Osteocyte (in vitro differentiated cells): ENCODE results near the gene JAZF1. TPM values are rescaled to one million over a fixed set of nuclear protein-coding genes. Genes with fewer than 3 reads are reported as not detected.

Source experiments
- DNase-seq: peaks from one replicate; pipeline ENCODE4 v3.0.0; 2021; ENCODE audit warnings: mixed read lengths; ENCODE audit not compliant: unreplicated experiment; ENCODE audit errors: extremely low spot score
- H3K27ac Mint-ChIP-seq: one replicate; pipeline ENCODE4 v1.8.0; 2021; ENCODE audit warnings: mild to moderate bottlenecking, mixed read lengths; ENCODE audit not compliant: unreplicated experiment
- H3K27me3 Mint-ChIP-seq: one replicate; pipeline ENCODE4 v1.8.0; 2021; ENCODE audit warnings: mixed read lengths; ENCODE audit not compliant: unreplicated experiment
- H3K36me3 Mint-ChIP-seq: one replicate; pipeline ENCODE4 v1.8.0; 2021; ENCODE audit warnings: mixed read lengths; ENCODE audit not compliant: unreplicated experiment
- H3K4me1 Mint-ChIP-seq: one replicate; pipeline ENCODE4 v1.8.0; 2021; ENCODE audit warnings: mixed read lengths; ENCODE audit not compliant: unreplicated experiment
- H3K4me3 Mint-ChIP-seq: one replicate; pipeline ENCODE4 v1.8.0; 2021; ENCODE audit warnings: mild to moderate bottlenecking, moderate library complexity, mixed read lengths; ENCODE audit not compliant: unreplicated experiment
- H3K9me3 Mint-ChIP-seq: one replicate; pipeline ENCODE4 v1.8.0; 2021; ENCODE audit warnings: mixed read lengths; ENCODE audit not compliant: unreplicated experiment
- CTCF ChIP-seq: fragments of 200-600 bp; sonication (generic); IDR thresholded peaks from 2 replicates; pipeline ENCODE4 v1.5.0; 2021; ENCODE audit warnings: antibody characterized with exemption, mild to moderate bottlenecking, moderate library complexity
- total RNA-seq: library from RNA; stranded (reverse); gene quantifications from 2 replicates; pipeline ENCODE4 v1.2.1, GENCODE V29; 2021

JAZF1 gene
- total RNA-seq, 1 donor from 2014 or later, result 19.8 TPM

GRCh38 chr7:28202222-28202621 is 21.6 kb upstream of the JAZF1 start:
- no peak for TF ChIP-seq CTCF
- H3K36me3 Mint-ChIP-seq, result no peaks in the 10 kb centered on the region
- H3K27me3 Mint-ChIP-seq, result peaks cover 10% of the 10 kb centered on the region
- H3K27ac Mint-ChIP-seq, result no peak overlapping the region
- no peaks in the 10 kb centered on the region for H3K9me3 Mint-ChIP-seq
- no peak for DNase-seq
- H3K4me3 Mint-ChIP-seq, result no peak overlapping the region
- H3K4me1 Mint-ChIP-seq, result peaks cover 6% of the 10 kb centered on the region

GRCh38 chr7:28201131-28201530 is 20.5 kb upstream of the JAZF1 start:
- H3K27ac Mint-ChIP-seq, result no peak overlapping the region
- no peak overlapping the region for H3K4me3 Mint-ChIP-seq
- no peaks in the 10 kb centered on the region for H3K9me3 Mint-ChIP-seq
- peaks cover 6% of the 10 kb centered on the region for H3K4me1 Mint-ChIP-seq
- H3K36me3 Mint-ChIP-seq, result no peaks in the 10 kb centered on the region
- H3K27me3 Mint-ChIP-seq, result peaks cover 4% of the 10 kb centered on the region
- TF ChIP-seq CTCF, result no peak
- DNase-seq, result no peak

- H3K36me3 Mint-ChIP-seq, result no peaks in the 10 kb centered on the region
- peaks cover 4% of the 10 kb centered on the region for H3K27me3 Mint-ChIP-seq
- no peak for TF ChIP-seq CTCF
- DNase-seq, result no peak
- H3K4me1 Mint-ChIP-seq, result peaks cover 6% of the 10 kb centered on the region
- H3K9me3 Mint-ChIP-seq, result no peaks in the 10 kb centered on the region
- no peak overlapping the region for H3K27ac Mint-ChIP-seq
- H3K4me3 Mint-ChIP-seq, result no peak overlapping the region
Observed at GRCh38 chr7:28200598-28200997, 20.0 kb upstream of the JAZF1 start.

- Mint-ChIP-seq H3K9me3 (no peaks in the 10 kb centered on the region), H3K27me3 (peaks cover 4% of the 10 kb centered on the region), H3K4me1 (peaks cover 6% of the 10 kb centered on the region), H3K27ac (no peak overlapping the region), H3K36me3 (no peaks in the 10 kb centered on the region), H3K4me3 (no peak overlapping the region)
- DNase-seq, result no peak
- no peak for TF ChIP-seq CTCF
Observed at GRCh38 chr7:28199021-28199510, 18.5 kb upstream of the JAZF1 start.

- no peak for TF ChIP-seq CTCF
- H3K27me3 Mint-ChIP-seq, result no peaks in the 10 kb centered on the region
- no peaks in the 10 kb centered on the region for H3K9me3 Mint-ChIP-seq
- no peak overlapping the region for H3K4me3 Mint-ChIP-seq
- no peak overlapping the region for H3K27ac Mint-ChIP-seq
- no peaks in the 10 kb centered on the region for H3K36me3 Mint-ChIP-seq
- DNase-seq, result no peak
- no peaks in the 10 kb centered on the region for H3K4me1 Mint-ChIP-seq
Observed at GRCh38 chr7:28195910-28196620, 15.5 kb upstream of the JAZF1 start.
